SK-N-SH (cell line): ENCODE results near the gene SSPN. TPM values are rescaled to one million over a fixed set of nuclear protein-coding genes. Genes with fewer than 3 reads are reported as not detected.

ENCODE experiments used
- CTCF ChIA-PET: fragments of 300-600, 350-600 bp; formaldehyde crosslinking; extraction: SDS; loops from one replicate; lab custom pipeline; 2021; lab: Yijun Ruan, JAX
- POLR2A ChIA-PET: fragments of 350-600 bp; sonication (Branson Sonifier 250); formaldehyde crosslinking; extraction: SDS; loops from one replicate; lab custom pipeline; 2020; ENCODE audit warnings: antibody characterized with exemption, inconsistent platforms; lab: Yijun Ruan, JAX
- DNase-seq: peaks from one replicate; pipeline ENCODE4 v3.0.0; 2012
- H2AFZ ChIP-seq: fragments of 200-600 bp; sonication (generic); 2 replicates; pipeline ENCODE4 v1.8.1; 2016; ENCODE audit warnings: antibody characterized with exemption, mild to moderate bottlenecking, low read depth
- H3F3A ChIP-seq: fragments of 200-600 bp; sonication (generic); replicated peaks from 2 replicates; pipeline ENCODE3; 2016; ENCODE audit warnings: antibody characterized with exemption, mild to moderate bottlenecking; ENCODE audit not compliant: insufficient read depth
- H3K27ac ChIP-seq, 2 experiments: fragments of 200-500 bp in 1 of 2; fragments of 200-600 bp in 1 of 2; sonication (Bioruptor generic) in 1 of 2; sonication (generic), shearing (Covaris generic) in 1 of 2; 2 replicates each; pipeline versions ENCODE4 v1.5.1 to v1.6.1; 2014 to 2016; ENCODE audit warnings: low read depth in 2 of 2, inconsistent platforms in 1 of 2, low read length in 1 of 2, mild to moderate bottlenecking in 1 of 2, mixed read lengths in 1 of 2
- H3K27me3 ChIP-seq: fragments of 200-600 bp; sonication (generic), shearing (Covaris generic); 2 replicates; pipeline ENCODE4 v1.6.1; 2016; ENCODE audit warnings: mixed run types; ENCODE audit not compliant: insufficient read depth
- H3K36me3 ChIP-seq, 2 experiments: fragments of 200-500 bp in 1 of 2; fragments of 200-600 bp in 1 of 2; sonication (Bioruptor generic) in 1 of 2; sonication (generic) in 1 of 2; replicated peaks in 1 of 2; 2 replicates each; pipeline versions ENCODE3 to v1.5.1; 2014 to 2016; ENCODE audit warnings: low read length in 1 of 2, mild to moderate bottlenecking in 1 of 2; ENCODE audit not compliant: insufficient read depth in 2 of 2, control insufficient read depth in 1 of 2
- H3K4me1 ChIP-seq, 2 experiments: fragments of 200-500 bp in 1 of 2; fragments of 200-600 bp in 1 of 2; sonication (Bioruptor generic) in 1 of 2; sonication (generic), shearing (Covaris generic) in 1 of 2; 2 replicates each; pipeline versions ENCODE4 v1.5.1 to v1.6.1; 2014 to 2016; ENCODE audit warnings: low read depth in 1 of 2, low read length in 1 of 2, mixed run types in 1 of 2; ENCODE audit not compliant: insufficient read depth in 2 of 2, control insufficient read depth in 1 of 2
- H3K4me2 ChIP-seq: fragments of 200-600 bp; sonication (generic), shearing (Covaris generic); 2 replicates; pipeline ENCODE4 v1.6.1; 2017; ENCODE audit warnings: mixed run types
- H3K4me3 ChIP-seq, 2 experiments: fragments of 200-500 bp in 1 of 2; fragments of 200-600 bp in 1 of 2; sonication (Bioruptor generic) in 1 of 2; sonication (generic), shearing (Covaris generic) in 1 of 2; 2 replicates each; pipeline versions ENCODE4 v1.5.1 to v1.8.1; 2014 to 2016; ENCODE audit warnings: low read depth in 2 of 2, inconsistent platforms in 1 of 2, low read length in 1 of 2, mild to moderate bottlenecking in 1 of 2, mixed read lengths in 1 of 2, moderate library complexity in 1 of 2
- H3K79me2 ChIP-seq: fragments of 200-600 bp; sonication (generic); 2 replicates; pipeline ENCODE4 v1.8.1; 2017; ENCODE audit warnings: mild to moderate bottlenecking; ENCODE audit not compliant: insufficient read depth
- H3K9ac ChIP-seq: fragments of 200-600 bp; sonication (generic); 2 replicates; pipeline ENCODE4 v1.6.1; 2017; ENCODE audit warnings: mixed run types
- H3K9me2 ChIP-seq: fragments of 200-600 bp; sonication (generic); 2 replicates; pipeline ENCODE4 v1.6.1; 2017; ENCODE audit warnings: mixed run types
- H3K9me3 ChIP-seq: fragments of 200-600 bp; sonication (generic); 2 replicates; pipeline ENCODE4 v1.6.1; 2017; ENCODE audit warnings: mixed run types, mild to moderate bottlenecking, moderate library complexity
- H4K20me1 ChIP-seq: fragments of 200-600 bp; sonication (generic); 2 replicates; pipeline ENCODE4 v1.6.1; 2017; ENCODE audit warnings: mild to moderate bottlenecking, mixed run types; ENCODE audit not compliant: insufficient read depth
- CHD2 ChIP-seq: fragments of 150-350 bp; IDR thresholded peaks from 2 replicates; pipeline ENCODE4 v1.6.1; 2018; ENCODE audit warnings: low read length; ENCODE audit not compliant: partially characterized antibody
- EP300 ChIP-seq, 2 experiments: IDR thresholded peaks; 2 replicates each; pipeline versions ENCODE4 v1.4.0 to v1.6.1; 2012; ENCODE audit warnings: borderline replicate concordance in 1 of 2, low read depth in 1 of 2, low read length in 1 of 2
- FOSL2 ChIP-seq: IDR thresholded peaks from 2 replicates; pipeline ENCODE4 v1.4.0; 2012; ENCODE audit warnings: low read depth, mild to moderate bottlenecking, moderate library complexity, borderline replicate concordance
- FOXJ3 ChIP-seq: sonication (generic); formaldehyde crosslinking; IDR thresholded peaks from 2 replicates; pipeline ENCODE4 v1.5.1; 2020; ENCODE audit warnings: mild to moderate bottlenecking, missing genetic modification reagents
- GABPA ChIP-seq: IDR thresholded peaks from 2 replicates; pipeline ENCODE4 v1.4.0; 2012; ENCODE audit warnings: low read depth, mild to moderate bottlenecking
- GATA2 ChIP-seq: sonication (generic); formaldehyde crosslinking; IDR thresholded peaks from 2 replicates; pipeline ENCODE4 v1.5.0; 2020; ENCODE audit warnings: mild to moderate bottlenecking, missing genetic modification reagents
- MAX ChIP-seq: IDR thresholded peaks from 2 replicates; pipeline ENCODE4 v1.4.0; 2012; ENCODE audit warnings: low read depth
- NRF1 ChIP-seq: IDR thresholded peaks from 2 replicates; pipeline ENCODE4 v1.6.1; 2012; ENCODE audit warnings: low read depth, mild to moderate bottlenecking, low read length
- RCOR1 ChIP-seq: fragments of 150-350 bp; IDR thresholded peaks from 2 replicates; pipeline ENCODE4 v1.6.1; 2017; ENCODE audit warnings: antibody characterized with exemption, low read length
- RFX5 ChIP-seq: IDR thresholded peaks from 2 replicates; pipeline ENCODE4 v1.6.1; 2012; ENCODE audit warnings: mild to moderate bottlenecking, improper control_type of control experiment, low read length
- RXRA ChIP-seq: IDR thresholded peaks from 2 replicates; pipeline ENCODE4 v1.4.0; 2012; ENCODE audit warnings: low read depth, mild to moderate bottlenecking, borderline replicate concordance
- SIN3A ChIP-seq: IDR thresholded peaks from 2 replicates; pipeline ENCODE4 v1.6.1; 2012; ENCODE audit warnings: low read depth, mild to moderate bottlenecking, low read length, moderate library complexity, borderline replicate concordance
- TCF12 ChIP-seq: IDR thresholded peaks from 2 replicates; pipeline ENCODE4 v1.4.0; 2012
- YY1 ChIP-seq: IDR thresholded peaks from 2 replicates; pipeline ENCODE4 v1.4.0; 2012; ENCODE audit warnings: low read depth, mild to moderate bottlenecking
- WGBS: methylation state at CpG from one replicate; pipeline ENCODE4 v1.1.6; 2017; ENCODE audit warnings: low lambda C conversion rate; 5-methylcytosine and 5-hydroxymethylcytosine counted together
- polyA plus RNA-seq, 3 experiments: library from polyadenylated mRNA; depleted of rRNA; stranded (reverse); fragments of >200 nt; gene quantifications; 2 replicates each; pipeline ENCODE4 v1.2.3, GENCODE V29; 2012
- TF ChIP-seq, protein P1 (sequence below): IDR thresholded peaks from 2 replicates; pipeline ENCODE4 v1.4.0; 2012; ENCODE audit warnings: low read depth, borderline replicate concordance
- TF ChIP-seq, protein P2 (sequence below): fragments of 150-350 bp; IDR thresholded peaks from 2 replicates; pipeline ENCODE4 v1.6.1; 2016; ENCODE audit warnings: mild to moderate bottlenecking, low read depth, low read length

Gene SSPN
- polyA plus RNA-seq, 1 of the 3 experiments (the other 2 are of a cell fraction), result 5.9 TPM

DNA sequence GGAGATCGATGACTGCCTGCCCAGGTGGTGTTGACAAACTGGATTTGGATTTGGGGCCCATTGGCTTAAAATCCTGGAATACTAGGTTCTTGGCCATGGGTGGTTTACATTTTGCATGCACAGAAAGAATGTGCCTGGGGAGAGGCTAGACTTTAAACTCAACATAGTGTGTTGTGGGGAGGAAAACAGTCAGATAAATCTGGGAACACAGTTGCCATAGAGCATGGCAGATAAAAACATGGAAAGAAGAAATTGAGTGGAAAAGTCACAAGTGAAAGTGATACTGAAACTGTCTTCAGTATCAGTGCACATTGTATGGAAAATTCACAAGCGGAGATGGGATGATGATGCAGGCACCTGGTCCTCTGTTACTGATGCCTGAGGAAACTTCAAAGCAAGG, 95.2 kb downstream of the SSPN start (continued):
- TF ChIP-seq CHD2, result no peak
- no peak for TF ChIP-seq YY1

GRCh38 chr12:26292596-26292995, 97.2 kb downstream of the SSPN start:
- H3K9me2 ChIP-seq, result no peaks in the 10 kb centered on the region
- H3K4me2 ChIP-seq, result no peak overlapping the region
- H3K4me1 ChIP-seq, result peaks cover 0 to 8% of the 10 kb centered on the region in 2 experiments; a peak in 1 of 4 replicates
- CTCF ChIA-PET, result no interaction called here
- H3K9ac ChIP-seq, result no peak overlapping the region
- no peaks in the 10 kb centered on the region for H3K79me2 ChIP-seq
- POLR2A ChIA-PET, result no interaction called here
- H3K27ac ChIP-seq, result no peak overlapping the region
- no peak overlapping the region for H2AFZ ChIP-seq
- no peak for DNase-seq
- TF ChIP-seq SIN3A (no peak), RCOR1 (no peak), TCF12 (no peak), RXRA (no peak), CHD2 (no peak), FOSL2 (no peak)
- TF ChIP-seq, protein P1, sequence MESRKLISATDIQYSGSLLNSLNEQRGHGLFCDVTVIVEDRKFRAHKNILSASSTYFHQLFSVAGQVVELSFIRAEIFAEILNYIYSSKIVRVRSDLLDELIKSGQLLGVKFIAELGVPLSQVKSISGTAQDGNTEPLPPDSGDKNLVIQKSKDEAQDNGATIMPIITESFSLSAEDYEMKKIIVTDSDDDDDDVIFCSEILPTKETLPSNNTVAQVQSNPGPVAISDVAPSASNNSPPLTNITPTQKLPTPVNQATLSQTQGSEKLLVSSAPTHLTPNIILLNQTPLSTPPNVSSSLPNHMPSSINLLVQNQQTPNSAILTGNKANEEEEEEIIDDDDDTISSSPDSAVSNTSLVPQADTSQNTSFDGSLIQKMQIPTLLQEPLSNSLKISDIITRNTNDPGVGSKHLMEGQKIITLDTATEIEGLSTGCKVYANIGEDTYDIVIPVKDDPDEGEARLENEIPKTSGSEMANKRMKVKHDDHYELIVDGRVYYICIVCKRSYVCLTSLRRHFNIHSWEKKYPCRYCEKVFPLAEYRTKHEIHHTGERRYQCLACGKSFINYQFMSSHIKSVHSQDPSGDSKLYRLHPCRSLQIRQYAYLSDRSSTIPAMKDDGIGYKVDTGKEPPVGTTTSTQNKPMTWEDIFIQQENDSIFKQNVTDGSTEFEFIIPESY, result no peak
- H3K4me3 ChIP-seq, result no peak overlapping the region
- H3K36me3 ChIP-seq, result no peaks in the 10 kb centered on the region
- H3F3A ChIP-seq, result no peaks in the 10 kb centered on the region
- no peaks in the 10 kb centered on the region for H4K20me1 ChIP-seq
- 100% methylated on average over 1 of the region's 1 CpG for WGBS
- H3K9me3 ChIP-seq, result no peaks in the 10 kb centered on the region
- H3K27me3 ChIP-seq, result no peaks in the 10 kb centered on the region

DNA sequence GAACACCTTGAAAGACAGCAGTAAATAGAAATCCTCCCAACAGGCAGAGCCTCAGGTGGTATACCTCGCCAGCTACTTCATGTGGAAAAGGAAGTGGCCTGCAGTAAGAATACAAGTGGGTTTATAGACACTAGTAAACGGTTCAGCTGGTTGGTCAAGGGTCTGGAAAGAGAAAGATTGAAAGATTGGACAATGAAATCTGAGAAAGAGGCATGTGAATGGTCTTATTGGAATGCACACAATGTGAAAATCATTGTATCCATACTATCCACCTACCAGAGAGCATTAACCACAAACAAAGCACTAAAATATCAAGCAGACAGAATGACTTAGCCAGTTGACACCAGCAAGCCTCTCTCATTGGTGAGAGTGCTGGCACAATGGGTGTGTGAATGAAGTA, 98.2 kb downstream of the SSPN start:
- Histone ChIP-seq H3K4me1 (no peaks in the 10 kb centered on the region), H3K36me3 (no peaks in the 10 kb centered on the region), H2AFZ (no peak overlapping the region), H3K4me2 (no peak overlapping the region), H4K20me1 (no peaks in the 10 kb centered on the region), H3F3A (no peaks in the 10 kb centered on the region), H3K79me2 (no peaks in the 10 kb centered on the region), H3K27ac (no peak overlapping the region), H3K4me3 (no peak overlapping the region), H3K9me2 (no peaks in the 10 kb centered on the region), H3K9me3 (no peaks in the 10 kb centered on the region), H3K9ac (no peak overlapping the region), H3K27me3 (no peaks in the 10 kb centered on the region)
- TF ChIP-seq RFX5 (no peak), EP300 (IDR thresholded peaks at IDR 0.05; ENCODE audit: borderline replicate concordance in 1 of 2, low read depth in 1 of 2, low read length in 1 of 2) (no peak), NRF1 (no peak), FOXJ3 (CRISPR knock-in tag) (no peak), MAX (no peak), SIN3A (no peak), GABPA (no peak), GATA2 (CRISPR knock-in tag) (no peak), RXRA (no peak)
- TF ChIP-seq, protein P2, sequence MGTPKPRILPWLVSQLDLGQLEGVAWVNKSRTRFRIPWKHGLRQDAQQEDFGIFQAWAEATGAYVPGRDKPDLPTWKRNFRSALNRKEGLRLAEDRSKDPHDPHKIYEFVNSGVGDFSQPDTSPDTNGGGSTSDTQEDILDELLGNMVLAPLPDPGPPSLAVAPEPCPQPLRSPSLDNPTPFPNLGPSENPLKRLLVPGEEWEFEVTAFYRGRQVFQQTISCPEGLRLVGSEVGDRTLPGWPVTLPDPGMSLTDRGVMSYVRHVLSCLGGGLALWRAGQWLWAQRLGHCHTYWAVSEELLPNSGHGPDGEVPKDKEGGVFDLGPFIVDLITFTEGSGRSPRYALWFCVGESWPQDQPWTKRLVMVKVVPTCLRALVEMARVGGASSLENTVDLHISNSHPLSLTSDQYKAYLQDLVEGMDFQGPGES, result no peak
- POLR2A ChIA-PET, result no interaction called here
- DNase-seq, result no peak
- CTCF ChIA-PET, result no interaction called here
- 70% methylated on average over 2 of the region's 2 CpGs for WGBS
